ENCODE measurements around the gene EDA. TPM values are rescaled to one million over a fixed set of nuclear protein-coding genes. Genes with fewer than 3 reads are reported as not detected.

EDA gene
- total and polyA plus RNA-seq, 12 donors, result 2.3 to 9.4 (median 5.2) TPM

DNA sequence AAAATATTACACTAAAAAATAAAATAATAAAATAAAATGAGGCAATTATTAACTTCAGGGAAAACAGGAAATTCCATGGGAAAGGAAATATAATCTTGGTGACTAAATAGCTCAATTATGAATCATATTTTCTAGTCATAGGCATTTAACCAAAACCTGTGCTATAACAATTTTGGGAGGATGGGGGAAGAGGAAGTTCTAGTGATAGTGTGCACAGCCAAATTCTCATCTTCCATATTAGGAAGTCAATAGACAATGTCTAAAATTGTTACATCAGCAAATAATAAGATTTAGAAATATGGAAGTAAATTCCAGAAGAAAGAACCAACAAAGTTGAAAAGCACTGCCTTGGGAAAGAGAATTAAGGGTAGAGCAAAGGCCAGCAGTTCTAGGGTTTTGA is 431.1 kb downstream of the EDA start:
- H3K36me3 ChIP-seq, result no peaks in the 10 kb centered on the region
- peak overlapping the region in 3 of 10 donors; percentile 28 to 41 (median 34) for H3K27ac ChIP-seq
- intact Hi-C loops (cut with DNase I), result no loop called here
- H3K4me3 ChIP-seq, result no peak overlapping the region
- H3K4me1 ChIP-seq, result peaks cover 0 to 7% (median 0%) of the 10 kb centered on the region in 9 donors
- no peaks in the 10 kb centered on the region for H3K9me3 ChIP-seq
- ATAC-seq (no peak), DNase-seq (no peak)
- peaks cover 0 to 11% (median 0%) of the 10 kb centered on the region in 7 donors for H3K27me3 ChIP-seq
- TF ChIP-seq, protein P1, sequence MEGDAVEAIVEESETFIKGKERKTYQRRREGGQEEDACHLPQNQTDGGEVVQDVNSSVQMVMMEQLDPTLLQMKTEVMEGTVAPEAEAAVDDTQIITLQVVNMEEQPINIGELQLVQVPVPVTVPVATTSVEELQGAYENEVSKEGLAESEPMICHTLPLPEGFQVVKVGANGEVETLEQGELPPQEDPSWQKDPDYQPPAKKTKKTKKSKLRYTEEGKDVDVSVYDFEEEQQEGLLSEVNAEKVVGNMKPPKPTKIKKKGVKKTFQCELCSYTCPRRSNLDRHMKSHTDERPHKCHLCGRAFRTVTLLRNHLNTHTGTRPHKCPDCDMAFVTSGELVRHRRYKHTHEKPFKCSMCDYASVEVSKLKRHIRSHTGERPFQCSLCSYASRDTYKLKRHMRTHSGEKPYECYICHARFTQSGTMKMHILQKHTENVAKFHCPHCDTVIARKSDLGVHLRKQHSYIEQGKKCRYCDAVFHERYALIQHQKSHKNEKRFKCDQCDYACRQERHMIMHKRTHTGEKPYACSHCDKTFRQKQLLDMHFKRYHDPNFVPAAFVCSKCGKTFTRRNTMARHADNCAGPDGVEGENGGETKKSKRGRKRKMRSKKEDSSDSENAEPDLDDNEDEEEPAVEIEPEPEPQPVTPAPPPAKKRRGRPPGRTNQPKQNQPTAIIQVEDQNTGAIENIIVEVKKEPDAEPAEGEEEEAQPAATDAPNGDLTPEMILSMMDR (IDR thresholded peaks at IDR 0.05), result no peak

DNA sequence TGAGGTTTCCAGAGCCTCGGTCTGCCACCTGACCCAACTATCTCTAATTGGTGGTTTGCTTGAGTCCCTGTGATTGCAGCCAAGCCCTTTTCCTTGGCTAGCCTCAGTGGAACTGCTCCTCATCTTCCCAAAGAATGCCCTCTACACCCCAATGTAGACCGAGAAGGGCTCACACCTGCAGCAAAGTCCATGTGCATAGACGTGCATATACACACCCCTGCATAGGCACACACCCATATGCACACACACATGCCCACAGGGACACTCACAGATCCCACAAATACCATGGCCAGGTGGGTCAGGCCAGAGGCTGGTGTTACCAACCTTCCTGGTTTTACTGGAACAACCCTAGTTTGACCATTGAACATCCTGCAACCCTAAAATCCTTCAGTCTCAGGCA is 433.5 kb downstream of the EDA start:
- no peak for DNase-seq
- intact Hi-C loops (cut with DNase I), result no loop called here
- no peak overlapping the region for H3K4me3 ChIP-seq
- peaks cover 0 to 7% (median 0%) of the 10 kb centered on the region in 9 donors for H3K4me1 ChIP-seq
- H3K27me3 ChIP-seq, result peaks cover 0 to 19% (median 0%) of the 10 kb centered on the region in 7 donors
- TF ChIP-seq, protein P1 (IDR thresholded peaks at IDR 0.05), result no peak
- no peak for ATAC-seq
- H3K36me3 ChIP-seq, result no peaks in the 10 kb centered on the region
- WGBS, 2 donors, result 92 to 97% methylated on average over 3 of the region's 3 CpGs
- H3K27ac ChIP-seq, result no peak overlapping the region
- no peaks in the 10 kb centered on the region for H3K9me3 ChIP-seq

DNA sequence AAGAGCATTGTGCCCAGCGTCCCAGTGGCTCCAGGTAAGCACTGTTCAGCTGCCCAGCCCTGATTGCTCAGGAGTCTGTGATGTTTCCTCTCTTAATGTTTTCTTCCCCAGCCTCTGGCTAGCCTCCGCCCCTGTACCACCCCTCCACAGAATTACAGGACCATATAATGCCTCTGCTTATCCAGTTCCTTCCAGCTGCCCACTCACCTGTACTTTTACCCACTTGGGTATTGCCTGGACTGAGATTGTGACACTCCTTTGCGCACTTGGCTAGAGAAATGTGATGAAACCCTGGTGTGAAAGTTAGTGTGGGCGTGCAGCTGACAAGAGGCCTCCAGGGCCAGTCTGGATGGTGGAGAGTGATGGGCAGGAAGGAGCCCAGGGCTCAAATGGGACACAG is 434.0 kb downstream of the EDA start, which contains the start of gene AWAT2:
Gene AWAT2 (minus strand): TSS at position 14 of the 400 bp plus-strand sequence. CDS start 6 bp downstream, at position 8.
- WGBS, 2 donors, result 95% methylated on average over 4 of the region's 4 CpGs
- TF ChIP-seq, protein P1 (IDR thresholded peaks at IDR 0.05), result no peak
- H3K4me1 ChIP-seq, result peaks cover 0 to 7% (median 0%) of the 10 kb centered on the region in 9 donors
- H3K36me3 ChIP-seq, result no peaks in the 10 kb centered on the region
- DNase-seq (no peak), ATAC-seq (no peak)
- H3K27ac ChIP-seq, result no peak within 1 kb of the TSS
- intact Hi-C loops (cut with DNase I), result no loop called here
- H3K4me3 ChIP-seq, result no peak within 1 kb of the TSS
- H3K9me3 ChIP-seq, result no peaks in the 10 kb centered on the region
- peaks cover 0 to 21% (median 0%) of the 10 kb centered on the region in 7 donors for H3K27me3 ChIP-seq

DNA sequence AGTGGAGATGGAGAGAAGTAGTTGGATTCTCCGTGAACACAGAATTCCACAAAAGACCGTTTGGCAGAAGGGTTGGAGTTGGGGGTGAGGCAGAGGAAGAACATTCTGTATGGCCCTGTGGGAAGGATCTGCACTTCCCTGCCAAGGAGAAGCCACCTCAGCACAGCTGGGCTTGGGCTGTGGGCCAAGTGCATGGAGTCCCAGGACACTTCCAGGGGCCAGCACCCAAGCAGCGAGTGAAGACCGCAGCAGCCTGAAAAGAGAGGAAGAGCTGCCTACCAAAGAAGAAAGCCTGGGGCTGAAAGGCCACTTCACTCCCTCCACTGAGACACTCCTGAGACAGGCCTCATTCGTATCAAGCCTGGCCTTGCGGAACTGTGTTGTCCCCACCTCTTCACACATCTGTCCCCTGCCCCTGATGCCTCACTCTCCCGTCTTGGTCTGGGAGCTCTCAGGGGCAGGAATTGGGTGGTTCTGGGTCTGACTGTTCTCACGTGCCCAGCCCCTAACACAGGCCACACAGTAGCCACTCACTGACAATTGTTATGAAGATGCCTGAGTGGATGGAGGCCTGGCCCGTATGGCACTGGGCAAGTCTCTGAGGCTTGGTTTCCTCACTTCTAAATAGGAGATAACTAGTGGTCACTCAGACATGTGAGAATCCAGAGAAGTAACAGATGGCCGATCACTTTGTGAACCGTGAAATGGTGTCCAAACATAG is 437.1 kb downstream of the EDA start:
- no peak for ATAC-seq
- intact Hi-C loops (cut with DNase I), result no loop called here
- no peaks in the 10 kb centered on the region for H3K9me3 ChIP-seq
- no peak overlapping the region for H3K4me3 ChIP-seq
- no peak overlapping the region for H3K27ac ChIP-seq
- peaks cover 0 to 46% (median 0%) of the 10 kb centered on the region in 7 donors for H3K27me3 ChIP-seq
- H3K4me1 ChIP-seq, result no peaks in the 10 kb centered on the region
- peak in 1 of 2 donors; percentile 25 for DNase-seq
- TF ChIP-seq, protein P1 (IDR thresholded peaks at IDR 0.05), result no peak
- WGBS, 2 donors, result 58 to 81% methylated on average over 11 of the region's 11 CpGs
- no peaks in the 10 kb centered on the region for H3K36me3 ChIP-seq

Data from heart right ventricle (tissue), 16 donors.